Esophagus muscularis mucosa (tissue), 4 donors: ENCODE measurements around the gene ADAMTSL5. TPM values are rescaled to one million over a fixed set of nuclear protein-coding genes. Genes with fewer than 3 reads are reported as not detected.

ENCODE experiments used
- DNase-seq: peaks from one replicate; pipeline ENCODE4 v3.0.0-alpha.2; 2017; ENCODE audit errors: extremely low spot score
- H3K27ac ChIP-seq, 4 donors: fragments of 200-600 bp; sonication (generic); replicated peaks in 1 of 4; 1 replicate in 3 of 4; 2 replicates in 1 of 4; pipeline ENCODE4 v1.5.1; 2016 to 2019; ENCODE audit warnings: mild to moderate bottlenecking in 1 of 4
- H3K27me3 ChIP-seq, 4 donors: fragments of 200-600 bp; sonication (generic); one replicate each; pipeline versions ENCODE4 v1.5.1 to v1.6.0; 2016 to 2019
- H3K36me3 ChIP-seq, 4 donors: fragments of 200-600 bp; sonication (generic); one replicate each; pipeline ENCODE4 v1.5.1; 2016 to 2019
- H3K4me1 ChIP-seq, 4 donors: fragments of 200-600 bp; sonication (generic); one replicate each; pipeline ENCODE4 v1.5.1; 2016 to 2019
- H3K4me3 ChIP-seq, 4 donors: fragments of 200-600 bp; sonication (generic); 1 replicate in 2 of 4; 2 replicates in 2 of 4; pipeline ENCODE4 v1.5.1; 2016 to 2019; ENCODE audit warnings: mild to moderate bottlenecking in 4 of 4, moderate library complexity in 1 of 4
- H3K9me3 ChIP-seq, 4 donors: fragments of 200-600 bp; sonication (generic); 1 replicate in 3 of 4; 2 replicates in 1 of 4; pipeline ENCODE4 v1.5.1; 2016 to 2019
- CTCF ChIP-seq, 3 experiments: fragments of 200-600 bp in 2 of 3; fragments of 450-650 bp in 1 of 3; sonication (generic) in 2 of 3; IDR thresholded peaks; one replicate each; pipeline ENCODE4 v1.5.1; 2017 to 2019; ENCODE audit warnings: antibody characterized with exemption in 3 of 3, mild to moderate bottlenecking in 2 of 3, moderate library complexity in 1 of 3
- EP300 ChIP-seq: sonication (generic); formaldehyde crosslinking; IDR thresholded peaks from one replicate; pipeline ENCODE4 v1.6.1; 2017; ENCODE audit warnings: antibody characterized with exemption
- POLR2A ChIP-seq: fragments of 450-650 bp; IDR thresholded peaks from one replicate; pipeline ENCODE4 v1.6.1; 2017; ENCODE audit warnings: antibody characterized with exemption, moderate library complexity, mild to moderate bottlenecking, low read depth
- POLR2AphosphoS5 ChIP-seq, 2 donors: sonication (generic); formaldehyde crosslinking; IDR thresholded peaks; one replicate each; pipeline ENCODE4 v1.6.1; 2017; ENCODE audit warnings: antibody characterized with exemption in 2 of 2
- WGBS: methylation state at CpG from one replicate; pipeline ENCODE4 v1.1.5; 2018; 5-methylcytosine and 5-hydroxymethylcytosine counted together
- intact Hi-C: fragments of 100-400 bp; cut with DNase I; formaldehyde crosslinking; loops from one replicate; pipeline ENCODE4 v1.15.1; 2023
- total RNA-seq, 4 donors: library from RNA; depleted of rRNA; stranded (reverse); fragments of >200 nt; gene quantifications; one replicate each; pipeline versions ENCODE4 v1.1.0 to v1.2.1, GENCODE V29; 2016

ADAMTSL5 gene
- total RNA-seq, 4 donors from 2014 or later: 3.9 to 5.9 (median 4.7) TPM

GRCh38 chr19:1516395-1516753, 3.6 kb upstream of the ADAMTSL5 start:
- no peak overlapping the region for H3K4me3 ChIP-seq
- peaks cover 12 to 26% (median 20%) of the 10 kb centered on the region in 4 donors for H3K4me1 ChIP-seq
- H3K9me3 ChIP-seq: peaks cover 0 to 5% (median 0%) of the 10 kb centered on the region in 4 donors
- H3K27ac ChIP-seq: no peak overlapping the region
- peaks cover 0 to 78% (median 12%) of the 10 kb centered on the region in 4 donors for H3K27me3 ChIP-seq
- no peak for DNase-seq
- intact Hi-C loops: loop anchor here (10.0 kb wide), 1 partner anchor 72 kb away; no protein-coding TSS in a partner anchor
- no peak for TF ChIP-seq CTCF (IDR thresholded peaks at IDR 0.05)
- TF ChIP-seq POLR2A: no peak
- TF ChIP-seq POLR2AphosphoS5 (IDR thresholded peaks at IDR 0.05): no peak
- TF ChIP-seq EP300: no peak
- 66% methylated on average over 8 of the region's 8 CpGs for WGBS
- H3K36me3 ChIP-seq: no peaks in the 10 kb centered on the region

GRCh38 chr19:1514986-1515721, 2.3 kb upstream of the ADAMTSL5 start:
- peaks cover 0 to 82% (median 12%) of the 10 kb centered on the region in 4 donors for H3K27me3 ChIP-seq
- no peak overlapping the region for H3K4me3 ChIP-seq
- intact Hi-C loops: loop anchor here (10.0 kb wide), 1 partner anchor 70 kb away; no protein-coding TSS in a partner anchor
- peaks cover 10 to 33% (median 26%) of the 10 kb centered on the region in 4 donors for H3K4me1 ChIP-seq
- no peaks in the 10 kb centered on the region for H3K36me3 ChIP-seq
- no peak overlapping the region for H3K27ac ChIP-seq
- DNase-seq: no peak
- H3K9me3 ChIP-seq: peaks cover 0 to 5% (median 0%) of the 10 kb centered on the region in 4 donors
- 71% methylated on average over 7 of the region's 14 CpGs for WGBS
- no peak for TF ChIP-seq POLR2AphosphoS5 (IDR thresholded peaks at IDR 0.05)
- no peak for TF ChIP-seq CTCF (IDR thresholded peaks at IDR 0.05)
- no peak for TF ChIP-seq POLR2A
- no peak for TF ChIP-seq EP300

GRCh38 chr19:1514295-1514661, 1.5 kb upstream of the ADAMTSL5 start:
- no peak overlapping the region for H3K4me3 ChIP-seq
- no peak for TF ChIP-seq POLR2A
- no peak for TF ChIP-seq CTCF (IDR thresholded peaks at IDR 0.05)
- TF ChIP-seq POLR2AphosphoS5 (IDR thresholded peaks at IDR 0.05): no peak
- TF ChIP-seq EP300: no peak
- H3K27ac ChIP-seq: no peak overlapping the region
- H3K9me3 ChIP-seq: peaks cover 0 to 5% (median 0%) of the 10 kb centered on the region in 4 donors
- DNase-seq: no peak
- H3K4me1 ChIP-seq: peaks cover 10 to 36% (median 28%) of the 10 kb centered on the region in 4 donors
- 91% methylated on average over 2 of the region's 10 CpGs for WGBS
- no peaks in the 10 kb centered on the region for H3K36me3 ChIP-seq
- H3K27me3 ChIP-seq: peaks cover 0 to 76% (median 12%) of the 10 kb centered on the region in 4 donors
- intact Hi-C loops: loop anchor here (10.0 kb wide), 1 partner anchor 69 kb away; no protein-coding TSS in a partner anchor

- WGBS: 0% methylated on average over 4 of the region's 52 CpGs
- no peaks in the 10 kb centered on the region for H3K36me3 ChIP-seq
- no peak for DNase-seq
- TF ChIP-seq CTCF (IDR thresholded peaks at IDR 0.05) (peak; percentile 54 to 69 (median 55)), EP300 (no peak)
- peak overlapping the region; percentile 73 to 83 (median 76) for H3K27ac ChIP-seq
- intact Hi-C loops: loop anchor here (10.0 kb wide), 1 partner anchor 69 kb away; no protein-coding TSS in a partner anchor
- peaks cover 10 to 36% (median 28%) of the 10 kb centered on the region in 4 donors for H3K4me1 ChIP-seq
- H3K27me3 ChIP-seq: peaks cover 0 to 74% (median 12%) of the 10 kb centered on the region in 4 donors
- H3K4me3 ChIP-seq: peak overlapping the region; percentile 59 to 71 (median 62)
- peaks cover 0 to 5% (median 0%) of the 10 kb centered on the region in 4 donors for H3K9me3 ChIP-seq
Measured at GRCh38 chr19:1513499-1514294, 878 bp upstream of the ADAMTSL5 start.
